OCI-LY7 (cell line): ENCODE measurements around the gene KRTAP12-2. TPM values are rescaled to one million over a fixed set of nuclear protein-coding genes. Genes with fewer than 3 reads are reported as not detected.
"Not testable (repeated sequence)": the region's sequence is repeated elsewhere in the genome, so short reads cannot be mapped to it uniquely, and the experiment has no call there.

Experiments used
- BruUV-seq: library from RNA; stranded (reverse); fragments of 400-500 nt; replicated peaks from 2 replicates; lab custom pipeline; 2021; lab: Mats Ljungman, UMichigan
- CTCF ChIA-PET: fragments of 300-600 bp; sonication (Branson Sonifier 250); formaldehyde crosslinking; loops from one replicate; lab custom pipeline; 2022; ENCODE audit warnings: antibody characterized with exemption; ENCODE audit not compliant: unreplicated experiment; lab: Charles Lee
- POLR2A ChIA-PET: fragments of 300-600 bp; sonication (Branson Sonifier 250); formaldehyde crosslinking; loops from one replicate; lab custom pipeline; 2022; ENCODE audit warnings: antibody characterized with exemption; lab: Charles Lee
- DNase-seq: peaks from one replicate; pipeline ENCODE4 v3.0.0-alpha.2; 2015; ENCODE audit warnings: low spot score
- H2AFZ ChIP-seq: fragments of 200-600 bp; sonication (generic), shearing (Covaris generic); 2 replicates; pipeline ENCODE4 v1.6.1; 2014; ENCODE audit warnings: mild to moderate bottlenecking, antibody characterized with exemption, low read length, moderate library complexity
- H3K27ac ChIP-seq: fragments of 200-600 bp; sonication (generic); 2 replicates; pipeline ENCODE4 v1.5.1; 2014; ENCODE audit warnings: mixed run types, low read depth, mild to moderate bottlenecking, moderate library complexity, low read length, inconsistent platforms; ENCODE audit not compliant: poor library complexity, severe bottlenecking
- H3K36me3 ChIP-seq: fragments of 200-600 bp; sonication (generic); 2 replicates; pipeline ENCODE4 v1.6.1; 2014; ENCODE audit warnings: mild to moderate bottlenecking, antibody characterized with exemption, low read length, moderate library complexity, mixed read lengths; ENCODE audit not compliant: insufficient read depth
- H3K4me1 ChIP-seq: fragments of 200-600 bp; sonication (generic); 2 replicates; pipeline ENCODE4 v1.5.1; 2014; ENCODE audit warnings: mild to moderate bottlenecking, low read length; ENCODE audit not compliant: insufficient read depth, poor library complexity, severe bottlenecking
- H3K4me2 ChIP-seq: fragments of 200-600 bp; sonication (generic); 2 replicates; pipeline ENCODE4 v1.6.1; 2014; ENCODE audit warnings: mild to moderate bottlenecking, low read length
- H3K4me3 ChIP-seq: fragments of 200-600 bp; sonication (generic); 2 replicates; pipeline ENCODE4 v1.5.1; 2014; ENCODE audit warnings: mild to moderate bottlenecking, low read depth, low read length; ENCODE audit not compliant: poor library complexity, severe bottlenecking
- H3K79me2 ChIP-seq: fragments of 200-600 bp; sonication (generic); 2 replicates; pipeline ENCODE4 v1.6.1; 2016; ENCODE audit warnings: low read depth, mild to moderate bottlenecking, low read length, moderate library complexity, mixed read lengths; ENCODE audit not compliant: insufficient read depth
- H3K9me2 ChIP-seq: fragments of 200-600 bp; sonication (generic); 2 replicates; pipeline ENCODE4 v1.6.1; 2016; ENCODE audit warnings: mild to moderate bottlenecking, low read length, mixed read lengths; ENCODE audit not compliant: insufficient read depth
- H3K9me3 ChIP-seq: fragments of 200-600 bp; sonication (generic); 2 replicates; pipeline ENCODE4 v1.6.1; 2014; ENCODE audit warnings: mild to moderate bottlenecking, mixed run types, low read length, mixed read lengths
- H4K20me1 ChIP-seq: fragments of 200-600 bp; sonication (generic); 2 replicates; pipeline ENCODE4 v1.6.1; 2014; ENCODE audit warnings: mild to moderate bottlenecking, antibody characterized with exemption, low read length, moderate library complexity, mixed read lengths; ENCODE audit not compliant: insufficient read depth
- CTCF ChIP-seq: fragments of 200-600 bp; sonication (generic); conservative IDR thresholded peaks from 2 replicates; pipeline ENCODE4 v1.5.1; 2014; ENCODE audit warnings: mild to moderate bottlenecking, antibody characterized with exemption, low read length, moderate library complexity, mixed read lengths
- EZH2phosphoT487 ChIP-seq: fragments of 200-600 bp; sonication (generic); IDR thresholded peaks from 2 replicates; pipeline ENCODE4 v1.6.1; 2018; ENCODE audit warnings: low read depth, borderline replicate concordance, mild to moderate bottlenecking, mixed run types, antibody characterized with exemption, low read length, moderate library complexity, mixed read lengths
- intact Hi-C: fragments of 100-400 bp; cut with micrococcal nuclease; formaldehyde crosslinking; loops from one replicate; pipeline ENCODE4 v1.10.0; 2022; ENCODE audit not compliant: unreplicated experiment
- total RNA-seq, 2 experiments: library from RNA; depleted of rRNA in 1 of 2; stranded (reverse); fragments of >200 nt in 1 of 2; shearing (Covaris generic) in 1 of 2; gene quantifications; 2 replicates each; pipeline ENCODE4 v1.2.3, GENCODE V29; 2014 to 2022

KRTAP12-2 gene
- total RNA-seq, 2 experiments from 2014 or later, result not detected

GRCh38 chr21:44697811-44698734 lies 31.3 kb upstream of the KRTAP12-2 start:
- H3K4me3 ChIP-seq, result no peak overlapping the region
- no peaks in the 10 kb centered on the region for H3K36me3 ChIP-seq
- no peaks in the 10 kb centered on the region for H4K20me1 ChIP-seq
- H3K27ac ChIP-seq, result no peak overlapping the region
- no TSS peak for BruUV-seq
- DNase-seq, result no peak
- no peak overlapping the region for H3K4me2 ChIP-seq
- H2AFZ ChIP-seq, result no peak overlapping the region
- H3K79me2 ChIP-seq, result no peaks in the 10 kb centered on the region
- TF ChIP-seq CTCF (no peak), EZH2phosphoT487 (no peak)
- POLR2A ChIA-PET, result no interaction called here
- H3K4me1 ChIP-seq, result no peaks in the 10 kb centered on the region
- no peaks in the 10 kb centered on the region for H3K9me3 ChIP-seq
- CTCF ChIA-PET, result no interaction called here
- intact Hi-C loops, result no loop called here
- H3K9me2 ChIP-seq, result no peaks in the 10 kb centered on the region

- H3K36me3 ChIP-seq, H4K20me1 ChIP-seq, H3K79me2 ChIP-seq, intact Hi-C loops, H2AFZ ChIP-seq, DNase-seq, POLR2A ChIA-PET, H3K4me1 ChIP-seq, H3K9me2 ChIP-seq, H3K9me3 ChIP-seq, BruUV-seq, H3K27ac ChIP-seq, H3K4me3 ChIP-seq, CTCF ChIA-PET, H3K4me2 ChIP-seq: not testable (repeated sequence)
Measured at GRCh38 chr21:44697172-44697810, 30.6 kb upstream of the KRTAP12-2 start, which contains the start of gene KRTAP10-12. Gene KRTAP10-12 (plus strand): TSS chr21:44697172. CDS start chr21:44697202, 30 bp downstream.

- Histone ChIP-seq H3K9me2 (no peaks in the 10 kb centered on the region), H2AFZ (no peak overlapping the region), H3K9me3 (0 out of 2 replicates have a peak, but pooled peaks cover 4% of the 10 kb centered on the region), H3K4me3 (no peak overlapping the region), H3K27ac (no peak overlapping the region), H3K36me3 (no peaks in the 10 kb centered on the region), H4K20me1 (no peaks in the 10 kb centered on the region), H3K4me1 (no peaks in the 10 kb centered on the region), H3K4me2 (no peak overlapping the region), H3K79me2 (no peaks in the 10 kb centered on the region)
- no peak for TF ChIP-seq CTCF
- no peak for DNase-seq
- no TSS peak for BruUV-seq
- intact Hi-C loops, result no loop called here
- ChIA-PET POLR2A (no interaction called here), CTCF (no interaction called here)
Measured at GRCh38 chr21:44696572-44696971, 29.8 kb upstream of the KRTAP12-2 start.
